MM.1S (cell line): Measurements from ENCODE around the gene KCNQ1.

Experiments
- DNase-seq: peaks from one replicate; pipeline ENCODE4 v3.0.0-alpha.2; 2015
- H2AFZ ChIP-seq: fragments of 300-600 bp; sonication (generic); 2 replicates; pipeline ENCODE4 v1.6.0; 2016; ENCODE audit warnings: antibody characterized with exemption, low read length
- H3F3A ChIP-seq: fragments of 300-600 bp; sonication (generic); 2 replicates; pipeline ENCODE4 v1.6.1; 2016; ENCODE audit warnings: mild to moderate bottlenecking, antibody characterized with exemption, low read length, moderate library complexity, mixed read lengths; ENCODE audit not compliant: insufficient read depth
- H3K27ac ChIP-seq: fragments of 300-600 bp; sonication (generic); 2 replicates; pipeline ENCODE4 v1.5.1; 2016; ENCODE audit warnings: mild to moderate bottlenecking, low read length
- H3K27me3 ChIP-seq: fragments of 300-600 bp; sonication (generic); replicated peaks from 2 replicates; pipeline ENCODE4 v1.6.0; 2016; ENCODE audit warnings: low read length; ENCODE audit not compliant: insufficient read depth
- H3K36me3 ChIP-seq: fragments of 300-600 bp; sonication (generic); replicated peaks from 2 replicates; pipeline ENCODE4 v1.6.1; 2016; ENCODE audit warnings: mild to moderate bottlenecking, low read length, mixed read lengths; ENCODE audit not compliant: insufficient read depth
- H3K4me1 ChIP-seq: fragments of 300-600 bp; sonication (generic); 2 replicates; pipeline ENCODE4 v1.6.1; 2016; ENCODE audit warnings: low read length, mixed read lengths
- H3K4me2 ChIP-seq: fragments of 300-600 bp; sonication (generic); 2 replicates; pipeline ENCODE4 v1.6.0; 2016; ENCODE audit warnings: low read depth, low read length
- H3K4me3 ChIP-seq: fragments of 300-600 bp; sonication (generic); 2 replicates; pipeline ENCODE4 v1.5.1; 2016; ENCODE audit warnings: low read length, mixed read lengths
- H3K79me2 ChIP-seq: fragments of 300-600 bp; sonication (generic); 2 replicates; pipeline ENCODE4 v1.6.1; 2016; ENCODE audit warnings: mixed run types, low read length, mixed read lengths
- H3K9ac ChIP-seq: fragments of 300-600 bp; sonication (generic); 2 replicates; pipeline ENCODE4 v1.6.1; 2016; ENCODE audit warnings: low read length, mixed read lengths
- H3K9me2 ChIP-seq: fragments of 300-600 bp; sonication (generic); replicated peaks from 2 replicates; pipeline ENCODE4 v1.6.1; 2016; ENCODE audit warnings: mild to moderate bottlenecking, low read length, mixed read lengths; ENCODE audit not compliant: insufficient read depth
- H3K9me3 ChIP-seq: fragments of 300-600 bp; sonication (generic); replicated peaks from 2 replicates; pipeline ENCODE4 v1.6.1; 2016; ENCODE audit warnings: mild to moderate bottlenecking, low read length, mixed read lengths; ENCODE audit not compliant: insufficient read depth
- H4K20me1 ChIP-seq: fragments of 300-600 bp; sonication (generic); 2 replicates; pipeline ENCODE4 v1.6.1; 2016; ENCODE audit warnings: mild to moderate bottlenecking, low read length, moderate library complexity, mixed read lengths; ENCODE audit not compliant: insufficient read depth
- CTCF ChIP-seq: fragments of 300-600 bp; sonication (generic); IDR thresholded peaks from 2 replicates; pipeline ENCODE4 v1.5.1; 2016; ENCODE audit warnings: antibody characterized with exemption, low read length, mixed read lengths
- EZH2 ChIP-seq: fragments of 300-600 bp; sonication (generic); optimal IDR thresholded peaks from 2 replicates; pipeline ENCODE3; 2017; ENCODE audit warnings: low read depth, mild to moderate bottlenecking, antibody characterized with exemption, low read length, mixed read lengths
- EZH2phosphoT487 ChIP-seq: fragments of 300-600 bp; sonication (generic); IDR thresholded peaks from 2 replicates; pipeline ENCODE4 v1.6.1; 2018; ENCODE audit warnings: antibody characterized with exemption, low read length

KCNQ1 gene

DNA sequence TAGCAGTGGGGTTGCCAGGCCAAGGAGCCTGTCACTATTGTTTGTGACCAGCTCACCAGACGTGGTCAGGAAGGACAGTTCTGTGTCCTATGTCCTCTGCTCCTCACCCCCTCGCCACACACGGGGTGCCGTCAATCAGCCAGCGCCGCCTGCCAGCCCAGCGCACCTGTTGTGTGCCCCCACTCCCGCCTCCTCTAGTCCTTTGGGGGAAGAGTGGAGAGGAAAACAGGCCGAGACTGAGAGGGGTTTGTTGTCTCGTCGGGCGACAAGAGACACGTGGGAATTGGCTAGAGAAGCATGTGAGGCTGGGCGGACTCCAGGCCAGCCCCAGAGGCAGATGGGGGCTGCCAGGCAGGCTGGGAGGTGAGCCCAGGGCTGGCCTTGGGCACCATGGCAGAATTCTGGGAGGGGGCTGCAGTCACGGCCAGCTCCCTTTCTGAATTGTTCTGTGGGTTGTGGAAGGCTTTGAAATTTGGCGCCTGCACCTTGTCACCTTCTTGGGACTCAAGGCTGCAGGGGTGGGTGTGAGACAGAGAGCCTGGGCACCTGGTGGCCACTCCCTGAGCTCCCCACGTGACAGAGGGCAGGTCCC, 258.1 kb downstream of the KCNQ1 start:
- Histone ChIP-seq H3K79me2 (peaks cover 19% of the 10 kb centered on the region), H3K27me3 (no peaks in the 10 kb centered on the region)
- DNase-seq, result no peak

GRCh38 chr11:2703363-2704141, 258.7 kb downstream of the KCNQ1 start:
- H3K36me3 ChIP-seq, result no peaks in the 10 kb centered on the region

More for the DNA sequence above, 258.1 kb downstream of the KCNQ1 start:
- H4K20me1 ChIP-seq, result no peaks in the 10 kb centered on the region
- TF ChIP-seq EZH2 (no peak), CTCF (no peak), EZH2phosphoT487 (no peak)
- no peaks in the 10 kb centered on the region for H3F3A ChIP-seq
- no peak overlapping the region for H3K9ac ChIP-seq
- H3K9me2 ChIP-seq, result no peaks in the 10 kb centered on the region
- no peaks in the 10 kb centered on the region for H3K9me3 ChIP-seq
- no peaks in the 10 kb centered on the region for H3K36me3 ChIP-seq
- H3K4me1 ChIP-seq, result no peaks in the 10 kb centered on the region
- no peak overlapping the region for H3K4me3 ChIP-seq
- no peak overlapping the region for H3K27ac ChIP-seq
- H2AFZ ChIP-seq, result no peak overlapping the region
- no peak overlapping the region for H3K4me2 ChIP-seq

GRCh38 chr11:2704356-2704755, 259.5 kb downstream of the KCNQ1 start:
- no peak overlapping the region for H3K4me3 ChIP-seq
- DNase-seq, result no peak
- no peak overlapping the region for H3K27ac ChIP-seq
- no peaks in the 10 kb centered on the region for H3F3A ChIP-seq
- H3K4me1 ChIP-seq, result no peaks in the 10 kb centered on the region
- H3K27me3 ChIP-seq, result no peaks in the 10 kb centered on the region
- no peaks in the 10 kb centered on the region for H3K9me2 ChIP-seq
- H3K9me3 ChIP-seq, result no peaks in the 10 kb centered on the region
- no peak for TF ChIP-seq EZH2phosphoT487
- no peak for TF ChIP-seq EZH2
- TF ChIP-seq CTCF, result no peak
- H4K20me1 ChIP-seq, result no peaks in the 10 kb centered on the region
- no peaks in the 10 kb centered on the region for H3K36me3 ChIP-seq
- peaks cover 4% of the 10 kb centered on the region for H3K79me2 ChIP-seq
- H3K9ac ChIP-seq, result no peak overlapping the region
- H3K4me2 ChIP-seq, result no peak overlapping the region
- no peak overlapping the region for H2AFZ ChIP-seq

More at GRCh38 chr11:2703363-2704141, 258.7 kb downstream of the KCNQ1 start:
- no peaks in the 10 kb centered on the region for H3K4me1 ChIP-seq
- H3K9me2 ChIP-seq, result no peaks in the 10 kb centered on the region
- no peaks in the 10 kb centered on the region for H3F3A ChIP-seq
- H3K4me2 ChIP-seq, result no peak overlapping the region
- peaks cover 12% of the 10 kb centered on the region for H3K79me2 ChIP-seq
- no peak overlapping the region for H3K27ac ChIP-seq
- no peak overlapping the region for H3K4me3 ChIP-seq
- H2AFZ ChIP-seq, result no peak overlapping the region
- no peaks in the 10 kb centered on the region for H3K9me3 ChIP-seq
- no peak overlapping the region for H3K9ac ChIP-seq
- TF ChIP-seq CTCF, result no peak
- no peak for TF ChIP-seq EZH2phosphoT487
- TF ChIP-seq EZH2, result no peak
- H4K20me1 ChIP-seq, result no peaks in the 10 kb centered on the region
- no peaks in the 10 kb centered on the region for H3K27me3 ChIP-seq
- no peak for DNase-seq
